GM12891 (cell line): ENCODE results near the gene POU2AF1.

Experiments
- DNase-seq: peaks from one replicate; pipeline ENCODE4 v3.0.0; 2011; ENCODE audit warnings: low spot score; ENCODE audit not compliant: insufficient read length
- FAIRE-seq: peaks from 2 replicates; lab custom pipeline; 2011; peaks lifted over from hg19 to GRCh38; lab: Jason Lieb, UNC
- PAX5 ChIP-seq: IDR thresholded peaks from 2 replicates; pipeline ENCODE4 v1.6.1; 2011; ENCODE audit warnings: low read length, moderate library complexity, mild to moderate bottlenecking; ENCODE audit not compliant: insufficient read depth, severe bottlenecking
- POLR2A ChIP-seq: IDR thresholded peaks from 2 replicates; pipeline ENCODE4 v1.6.1; 2011; ENCODE audit warnings: low read depth, low read length, control low read depth
- POLR2AphosphoS5 ChIP-seq: IDR thresholded peaks from 2 replicates; pipeline ENCODE4 v1.6.1; 2011; ENCODE audit warnings: low read depth, low read length, control low read depth
- POU2F2 ChIP-seq: IDR thresholded peaks from 2 replicates; pipeline ENCODE4 v1.6.1; 2011; ENCODE audit warnings: low read depth, mild to moderate bottlenecking, control low read depth, low read length, moderate library complexity
- SPI1 ChIP-seq: IDR thresholded peaks from 2 replicates; pipeline ENCODE4 v1.6.1; 2011; ENCODE audit warnings: low read depth, low read length, control low read depth
- TAF1 ChIP-seq: IDR thresholded peaks from 2 replicates; pipeline ENCODE4 v1.6.1; 2011; ENCODE audit warnings: low read depth, low read length, control low read depth

POU2AF1 gene

DNA sequence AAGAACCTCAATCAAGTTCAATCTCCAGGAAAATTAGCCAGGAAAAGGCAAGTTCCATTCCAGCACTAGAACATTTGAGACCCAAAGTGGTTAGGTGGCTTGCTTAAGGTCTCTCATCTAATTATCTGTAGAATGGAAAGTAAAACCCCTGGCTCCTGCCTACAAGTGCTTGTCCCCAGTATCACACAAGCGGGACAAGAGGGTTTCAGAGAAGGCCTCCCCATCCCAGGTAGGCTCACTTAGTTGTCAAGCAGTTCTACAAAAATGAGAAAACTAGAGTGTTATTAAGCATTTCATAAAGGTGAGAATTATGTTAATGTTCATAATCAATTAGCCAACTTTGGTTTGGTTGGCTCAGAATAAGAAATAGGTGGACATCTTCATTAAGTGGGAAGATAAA, 5.5 kb downstream of the POU2AF1 start:
- FAIRE-seq, result no peak
- TF ChIP-seq POU2F2 (no peak), SPI1 (no peak), POLR2AphosphoS5 (no peak), PAX5 (no peak), TAF1 (no peak), POLR2A (no peak)
- DNase-seq, result no peak

DNA sequence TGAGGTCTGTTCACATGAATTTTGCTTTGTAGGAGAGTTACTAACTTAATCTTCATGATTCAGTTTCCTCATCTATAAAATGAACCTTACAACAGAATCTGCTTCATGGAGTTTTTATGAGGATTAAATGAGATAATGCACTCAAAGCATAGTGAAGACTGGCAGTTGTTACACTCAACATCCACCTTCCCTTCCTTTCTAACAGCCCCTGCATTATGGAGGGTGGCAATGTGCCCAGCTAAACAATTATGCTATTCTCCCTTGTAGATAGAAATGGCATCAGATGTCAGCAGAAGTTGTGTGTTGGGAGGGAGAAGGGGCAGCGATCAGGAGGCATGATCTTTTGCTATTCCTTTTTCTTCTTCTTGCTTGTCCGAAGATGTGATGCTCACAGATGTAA, 6.5 kb downstream of the POU2AF1 start:
- DNase-seq (no peak), FAIRE-seq (peak; percentile 72)
- no peak for TF ChIP-seq POLR2AphosphoS5
- TF ChIP-seq POLR2A, result no peak
- TF ChIP-seq SPI1, result no peak
- TF ChIP-seq POU2F2, result no peak
- TF ChIP-seq TAF1, result no peak

DNA sequence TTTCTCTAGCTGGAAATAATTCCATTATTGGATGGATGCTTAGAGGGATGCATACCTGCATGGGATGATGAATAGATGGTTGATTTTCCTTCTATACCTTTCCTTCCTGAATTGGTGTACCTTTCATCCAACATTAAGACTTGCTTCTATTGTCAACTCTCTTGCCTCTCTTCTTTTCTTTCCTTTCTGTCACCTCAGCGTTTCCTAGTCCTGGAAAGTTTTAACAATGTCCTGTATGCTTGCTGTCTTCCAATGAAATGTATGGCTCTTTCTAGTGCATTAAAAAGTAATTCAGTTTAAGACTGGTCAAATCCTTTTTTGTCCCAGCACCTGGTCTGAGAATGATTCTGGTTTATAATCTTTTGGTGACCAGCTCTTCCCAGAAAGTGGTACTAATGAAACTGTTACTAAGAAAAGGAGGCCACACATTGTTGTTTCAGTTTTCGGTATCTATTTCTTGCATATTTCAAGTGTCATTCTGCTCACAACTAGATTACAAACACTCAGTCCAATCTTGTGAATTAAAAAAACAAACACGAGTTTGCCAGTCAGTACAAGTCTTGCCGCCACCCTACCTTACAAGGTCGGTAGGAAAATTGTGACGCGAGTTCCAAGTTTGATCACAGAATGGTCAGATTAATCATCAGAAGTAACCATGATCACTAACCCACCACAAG, 8.0 kb downstream of the POU2AF1 start:
- peak; percentile 69; the same call in 1 of the 2 replicates for TF ChIP-seq POU2F2
- no peak for TF ChIP-seq PAX5
- TF ChIP-seq SPI1, result no peak
- TF ChIP-seq TAF1, result 0 out of 2 replicates have a peak, but pooled peaks have one; percentile 35
- TF ChIP-seq POLR2AphosphoS5, result no peak
- TF ChIP-seq POLR2A, result 0 out of 2 replicates have a peak, but pooled peaks have one; percentile 10
- peak; percentile 96 for FAIRE-seq
- no peak for DNase-seq

DNA sequence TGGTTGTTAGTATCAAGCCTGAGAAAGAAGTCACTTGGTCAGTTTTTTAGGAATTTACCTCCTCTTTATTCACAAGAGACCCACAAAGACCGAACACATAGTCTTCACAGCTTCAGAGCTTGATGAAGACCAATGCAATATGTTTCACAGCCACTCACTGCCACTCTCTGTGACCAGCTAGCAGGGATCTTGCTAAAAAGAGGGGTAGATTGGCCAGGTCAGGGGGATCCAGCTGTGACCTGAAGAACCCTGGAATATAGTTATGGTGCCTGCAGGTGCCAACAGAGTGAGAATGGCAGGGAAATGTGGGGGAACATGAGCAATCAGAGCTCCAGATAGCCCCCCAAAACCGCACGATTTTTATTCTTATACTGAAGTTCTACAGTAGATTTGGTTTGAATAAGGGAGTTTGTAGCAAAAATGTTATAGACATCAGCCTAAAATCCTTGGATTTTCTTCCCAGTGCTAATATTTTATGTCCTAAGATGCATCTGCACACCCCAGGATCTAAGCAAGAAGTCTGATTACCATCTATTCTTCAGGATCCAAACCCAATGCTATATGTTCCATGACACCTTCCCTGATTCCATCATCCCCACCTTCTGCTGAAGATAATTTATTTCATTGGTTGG, 8.7 kb downstream of the POU2AF1 start:
- TF ChIP-seq POLR2AphosphoS5 (no peak; the same call in 1 of the 2 replicates), SPI1 (no peak), POLR2A (no peak), PAX5 (no peak)
- FAIRE-seq, result peak; percentile 80
- DNase-seq, result no peak

DNA sequence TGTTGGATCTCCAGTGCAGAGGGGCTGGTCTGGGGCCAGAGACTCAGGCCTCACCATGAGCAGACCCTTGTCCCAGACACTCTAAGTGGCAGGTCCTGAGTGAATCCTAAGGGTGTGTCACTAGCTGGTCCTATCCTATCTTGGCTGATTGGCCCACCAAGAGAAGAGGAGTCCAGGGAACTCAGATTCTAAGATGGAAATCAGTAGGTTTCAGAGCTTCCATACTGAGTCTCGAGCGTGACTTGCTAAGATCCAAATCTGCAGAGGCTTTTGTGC, 10.9 kb downstream of the POU2AF1 start:
- FAIRE-seq (no peak), DNase-seq (no peak)
- TF ChIP-seq POU2F2 (no peak), POLR2A (peak; percentile 57; the same call in 1 of the 2 replicates), PAX5 (no peak), POLR2AphosphoS5 (peak; percentile 73), TAF1 (no peak), SPI1 (no peak)

DNA sequence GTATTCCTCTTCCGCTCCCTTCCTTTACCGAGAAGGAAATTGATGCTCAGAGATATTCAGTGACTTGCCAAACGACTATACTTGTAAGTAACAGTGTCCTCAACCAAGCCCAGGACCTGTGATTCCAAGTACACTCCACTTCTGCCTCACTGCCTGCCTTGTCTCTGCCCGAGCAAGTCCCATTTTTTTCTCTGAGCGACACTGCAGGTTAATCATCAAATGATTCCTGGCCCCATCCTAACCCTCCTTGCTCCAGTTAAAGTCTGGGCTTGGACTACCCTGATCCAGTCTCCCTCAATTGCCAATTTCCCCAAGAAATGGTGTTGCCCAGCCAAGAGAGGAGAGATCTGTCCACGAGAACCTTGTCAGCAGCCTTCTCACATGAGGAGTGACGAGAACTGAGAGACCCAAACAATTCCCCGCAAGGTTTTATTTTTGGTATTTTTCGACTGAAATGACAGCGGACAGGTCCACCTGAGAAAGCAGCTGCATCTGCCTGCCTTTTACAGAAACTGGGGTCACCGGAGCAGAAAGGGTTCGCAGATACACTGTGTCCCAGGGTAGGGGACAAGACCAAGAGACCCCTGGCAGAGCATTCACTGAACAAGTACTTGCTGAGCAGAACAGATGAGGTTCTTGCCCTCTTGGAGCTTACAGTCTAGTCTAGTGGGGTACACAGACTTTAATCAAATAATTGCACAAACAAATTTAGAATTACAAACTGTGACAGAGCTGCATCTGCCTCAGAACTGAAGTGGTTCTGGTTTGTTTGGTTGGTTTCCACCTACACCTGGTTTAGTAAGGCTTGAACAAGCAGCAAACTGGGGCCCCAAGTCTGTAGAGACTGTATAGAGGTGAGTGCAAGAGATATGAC, 11.4 kb downstream of the POU2AF1 start:
- TF ChIP-seq PAX5 (peak; percentile 97), POLR2AphosphoS5 (no peak; the same call in 1 of the 2 replicates), TAF1 (peak; percentile 41; the same call in 1 of the 2 replicates), POU2F2 (no peak), SPI1 (0 out of 2 replicates have a peak, but pooled peaks have one; percentile 25), POLR2A (no peak)
- FAIRE-seq, result no peak
- no peak for DNase-seq

DNA sequence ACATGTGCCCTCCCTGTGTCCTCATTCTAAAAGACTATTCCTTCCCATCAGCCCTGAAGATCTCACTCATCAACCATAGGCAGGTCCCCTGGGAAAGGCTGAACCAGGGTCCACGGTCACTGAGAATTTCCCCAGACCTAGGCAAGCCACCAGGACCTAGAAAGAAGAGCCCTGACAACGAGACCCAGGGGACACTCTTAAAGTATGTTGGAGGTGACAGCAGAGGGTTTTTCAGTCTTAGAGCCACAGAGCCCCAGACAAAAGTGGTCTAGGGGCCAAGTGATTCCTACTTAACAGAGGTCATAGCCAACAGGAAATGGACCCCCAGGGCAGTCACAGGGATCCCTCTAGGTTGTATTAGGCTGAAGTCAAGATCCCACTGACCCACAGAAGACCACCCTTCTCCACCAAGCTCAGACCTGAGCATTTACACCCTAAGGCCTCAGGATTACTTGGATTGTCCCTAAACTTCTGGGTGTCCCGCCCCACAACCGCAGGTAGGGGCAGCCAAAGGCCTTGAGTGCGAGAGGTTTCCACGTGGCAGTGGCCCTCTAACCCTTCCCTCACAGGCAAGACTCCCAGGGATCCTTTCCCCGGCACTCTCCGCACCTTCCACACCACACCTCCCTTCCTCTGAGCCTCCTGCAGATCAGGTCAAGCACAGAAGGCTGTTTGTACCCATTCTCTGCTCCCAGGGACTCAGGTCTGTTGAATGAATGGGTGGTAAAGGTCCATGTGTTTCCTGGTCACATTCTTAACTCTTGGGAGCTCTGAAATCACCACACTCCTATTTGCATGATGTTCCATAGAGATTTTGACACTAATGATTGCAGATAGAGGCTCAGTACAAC, 12.3 kb downstream of the POU2AF1 start:
- TF ChIP-seq POU2F2 (peak; percentile 14; the same call in 1 of the 2 replicates), PAX5 (no peak)
- no peak for DNase-seq
- FAIRE-seq, result peak; percentile 70

DNA sequence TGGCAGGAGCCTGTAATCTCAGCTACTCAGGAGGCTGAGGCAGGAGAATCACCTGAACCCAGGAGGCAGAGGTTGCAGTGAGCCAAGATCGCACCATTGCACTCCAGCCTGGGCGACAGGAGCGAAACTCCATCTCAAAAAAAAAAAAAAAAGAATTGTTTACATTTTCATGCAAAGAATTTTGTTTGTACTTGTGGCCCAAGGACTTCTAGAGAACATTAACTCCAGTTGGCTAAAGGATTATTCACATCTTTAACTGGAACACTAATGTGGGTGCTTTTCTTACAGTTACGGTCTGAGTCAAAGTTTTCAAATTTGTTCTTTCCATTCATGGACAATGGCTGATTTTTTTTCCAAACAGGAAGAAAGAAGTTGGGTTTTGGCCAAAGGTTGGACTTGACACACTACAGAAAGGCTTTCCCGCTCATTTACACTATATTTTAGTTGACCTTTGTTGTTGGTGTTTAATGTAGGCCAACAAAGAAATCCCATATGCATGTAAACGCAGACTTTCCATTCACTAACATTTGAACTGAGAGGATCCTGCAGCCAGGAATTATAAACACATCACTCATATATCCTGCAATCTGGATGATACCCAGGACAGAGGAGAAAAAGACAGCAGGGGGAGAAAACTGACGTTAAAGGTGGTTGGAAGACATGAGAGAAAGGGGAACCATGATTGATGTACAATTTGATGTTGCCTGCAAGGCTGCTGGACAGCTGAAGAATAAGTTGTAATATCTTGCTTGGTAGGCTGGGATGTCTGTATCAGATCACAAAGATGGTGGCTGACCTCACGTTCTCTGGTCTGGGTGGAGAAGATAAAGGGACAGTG, 13.1 kb downstream of the POU2AF1 start:
- DNase-seq (no peak), FAIRE-seq (peak; percentile 87)
- TF ChIP-seq SPI1, result no peak
- TF ChIP-seq POLR2AphosphoS5, result no peak
- no peak for TF ChIP-seq PAX5
- TF ChIP-seq POLR2A, result no peak
- no peak for TF ChIP-seq POU2F2
- no peak for TF ChIP-seq TAF1
